Measurements from ENCODE around the gene SKA1.

The SKA1 gene, protein sequence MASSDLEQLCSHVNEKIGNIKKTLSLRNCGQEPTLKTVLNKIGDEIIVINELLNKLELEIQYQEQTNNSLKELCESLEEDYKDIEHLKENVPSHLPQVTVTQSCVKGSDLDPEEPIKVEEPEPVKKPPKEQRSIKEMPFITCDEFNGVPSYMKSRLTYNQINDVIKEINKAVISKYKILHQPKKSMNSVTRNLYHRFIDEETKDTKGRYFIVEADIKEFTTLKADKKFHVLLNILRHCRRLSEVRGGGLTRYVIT

DNA sequence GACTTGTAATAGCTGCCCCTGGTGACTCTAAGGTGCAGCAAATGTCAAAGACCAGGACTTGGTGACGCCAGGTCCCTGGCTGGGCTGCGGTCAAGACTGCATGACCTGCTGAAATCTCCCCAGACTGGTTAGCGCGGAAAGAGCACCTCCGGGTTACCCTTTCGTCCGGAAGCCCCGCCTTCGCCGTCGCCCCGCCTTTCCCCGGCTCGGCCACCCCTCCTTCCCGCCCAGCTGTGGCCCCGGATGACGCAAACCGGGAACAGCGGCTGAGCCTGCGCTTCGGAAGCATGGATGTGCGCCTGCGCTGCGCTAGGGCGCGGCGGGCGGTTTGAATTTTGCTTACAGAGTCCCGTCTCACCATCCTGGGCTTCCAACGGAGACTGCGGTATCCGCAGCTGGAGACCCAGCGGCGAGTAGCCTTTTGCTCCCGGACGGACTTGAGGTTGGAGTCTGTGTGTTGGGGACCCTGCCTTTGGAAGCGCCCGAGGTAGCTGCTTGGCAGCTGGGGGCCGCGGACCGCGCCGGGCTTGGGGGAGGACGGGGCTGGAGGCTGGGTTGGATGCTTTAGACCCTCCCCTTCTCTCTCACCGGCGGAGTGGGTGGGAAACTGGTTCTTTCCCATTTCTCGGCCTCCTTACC, at the start of gene SKA1:
SKA1 (plus strand) TSS at position 294 of the 639 bp plus-strand sequence. CDS start 785 bp downstream, outside the sequence.
- DNase-seq (ENCODE audit: low spot score): peak; percentile 98

GRCh38 chr18:50327983-50328382, 46.9 kb upstream of the SKA1 start:
- DNase-seq (ENCODE audit: low spot score): no peak

DNA sequence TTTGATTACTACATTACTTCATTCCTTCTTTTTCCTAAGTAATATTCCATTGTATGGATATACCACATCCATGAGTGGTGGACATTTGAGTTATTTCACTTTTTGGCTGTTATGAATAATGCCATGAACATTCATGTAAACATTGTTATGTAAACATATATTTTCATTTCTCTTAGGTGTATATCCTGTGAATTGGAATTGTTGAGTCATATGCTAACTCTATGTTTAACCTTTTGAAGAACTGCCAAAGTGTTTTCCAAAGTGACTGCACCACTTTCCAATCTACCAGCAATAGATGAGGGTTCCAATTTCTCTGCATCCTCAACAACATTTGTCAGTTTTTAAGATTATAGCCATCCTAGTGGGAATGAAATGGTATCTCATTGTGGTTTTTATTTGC, 44.7 kb upstream of the SKA1 start:
- no peak for DNase-seq (ENCODE audit: low spot score)

GRCh38 chr18:50331691-50332090, 43.2 kb upstream of the SKA1 start:
- no peak for DNase-seq (ENCODE audit: low spot score)

DNA sequence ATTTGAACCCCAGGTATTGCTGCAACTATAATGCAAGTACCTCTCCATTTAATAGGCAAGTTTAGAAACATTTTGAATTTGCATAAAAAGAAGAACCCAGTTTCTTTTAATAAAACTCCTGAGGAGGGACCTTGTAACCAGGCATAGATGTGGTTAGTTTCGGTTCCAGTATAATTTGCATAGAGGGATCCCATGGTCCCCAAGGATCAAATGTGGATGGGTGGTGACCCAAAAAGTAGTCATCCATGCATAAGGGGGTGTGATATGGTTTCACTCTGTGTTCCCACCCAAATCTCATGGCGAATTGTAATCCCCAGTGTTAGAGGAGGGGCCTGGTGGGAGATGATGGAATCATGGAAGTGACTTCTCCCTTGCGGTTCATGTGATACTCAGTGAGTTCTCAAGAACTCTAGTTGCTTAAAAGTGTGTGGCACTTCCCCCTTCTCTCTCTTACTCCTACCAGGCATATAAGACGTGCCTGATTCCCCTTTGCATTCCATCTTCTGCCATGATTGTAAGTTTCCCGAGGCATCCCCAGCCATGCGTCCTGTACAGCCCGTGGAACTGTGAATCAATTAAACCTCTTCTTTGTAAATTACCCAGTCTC, 40.2 kb upstream of the SKA1 start:
- DNase-seq (ENCODE audit: low spot score): no peak

GRCh38 chr18:50338122-50338521, 36.7 kb upstream of the SKA1 start:
- no peak for DNase-seq (ENCODE audit: low spot score)

GRCh38 chr18:50338715-50339114, 36.1 kb upstream of the SKA1 start:
- no peak for DNase-seq (ENCODE audit: low spot score)

- no peak for DNase-seq (ENCODE audit: low spot score)
Observed at GRCh38 chr18:50340078-50340477, 34.8 kb upstream of the SKA1 start.

- no peak for DNase-seq (ENCODE audit: low spot score)
Observed at GRCh38 chr18:50341443-50341842, 33.4 kb upstream of the SKA1 start.

DNA sequence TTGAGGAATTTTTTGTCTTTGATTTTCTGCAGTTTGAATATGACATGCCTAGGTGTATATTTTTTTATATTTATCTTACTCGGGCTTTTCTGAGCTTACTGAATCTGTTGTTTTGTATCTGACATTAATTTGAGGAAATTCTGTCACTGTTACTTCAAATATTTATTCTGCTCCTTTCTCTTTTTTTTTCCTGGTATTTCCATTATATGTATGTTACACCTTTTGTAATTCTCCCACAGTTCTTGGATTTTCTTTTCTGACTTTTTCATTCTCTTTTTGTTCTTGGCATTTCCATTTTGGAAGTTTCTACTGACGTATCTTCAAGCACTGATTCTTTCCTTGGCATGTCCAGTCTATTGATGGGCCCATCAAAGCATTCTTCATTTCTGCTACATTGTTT, 24.1 kb upstream of the SKA1 start:
- no peak for DNase-seq (ENCODE audit: low spot score)

GRCh38 chr18:50356036-50356945, 18.6 kb upstream of the SKA1 start:
- DNase-seq (ENCODE audit: low spot score): no peak

DNA sequence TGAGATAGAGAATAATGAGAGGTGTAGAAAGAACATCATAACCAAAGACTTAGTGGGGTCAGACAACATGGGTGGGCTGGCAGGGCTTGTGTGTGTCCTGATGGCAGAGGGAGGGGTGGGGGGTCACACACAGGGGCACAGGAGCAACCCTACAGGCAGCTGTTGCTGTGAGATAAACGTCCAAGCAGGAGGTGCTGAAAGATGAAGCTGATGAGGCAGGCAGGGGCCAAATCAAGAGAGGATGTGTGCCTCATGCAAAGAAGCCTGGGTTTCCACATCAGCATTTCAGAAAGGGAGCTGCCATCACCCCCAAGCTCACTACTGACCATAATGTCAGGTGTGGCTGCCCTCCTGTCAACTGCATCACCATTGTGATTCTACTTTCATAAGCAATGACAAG, 16.0 kb upstream of the SKA1 start:
- DNase-seq (ENCODE audit: low spot score): no peak

GRCh38 chr18:50359806-50360205, 15.0 kb upstream of the SKA1 start:
- DNase-seq (ENCODE audit: low spot score): no peak

GRCh38 chr18:50360611-50361010, 14.2 kb upstream of the SKA1 start:
- DNase-seq (ENCODE audit: low spot score): no peak

- no peak for DNase-seq (ENCODE audit: low spot score)
Observed at GRCh38 chr18:50369672-50370071, 5.2 kb upstream of the SKA1 start.

- no peak for DNase-seq (ENCODE audit: low spot score)
Observed at GRCh38 chr18:50372743-50373142, 2.1 kb upstream of the SKA1 start.

DNA sequence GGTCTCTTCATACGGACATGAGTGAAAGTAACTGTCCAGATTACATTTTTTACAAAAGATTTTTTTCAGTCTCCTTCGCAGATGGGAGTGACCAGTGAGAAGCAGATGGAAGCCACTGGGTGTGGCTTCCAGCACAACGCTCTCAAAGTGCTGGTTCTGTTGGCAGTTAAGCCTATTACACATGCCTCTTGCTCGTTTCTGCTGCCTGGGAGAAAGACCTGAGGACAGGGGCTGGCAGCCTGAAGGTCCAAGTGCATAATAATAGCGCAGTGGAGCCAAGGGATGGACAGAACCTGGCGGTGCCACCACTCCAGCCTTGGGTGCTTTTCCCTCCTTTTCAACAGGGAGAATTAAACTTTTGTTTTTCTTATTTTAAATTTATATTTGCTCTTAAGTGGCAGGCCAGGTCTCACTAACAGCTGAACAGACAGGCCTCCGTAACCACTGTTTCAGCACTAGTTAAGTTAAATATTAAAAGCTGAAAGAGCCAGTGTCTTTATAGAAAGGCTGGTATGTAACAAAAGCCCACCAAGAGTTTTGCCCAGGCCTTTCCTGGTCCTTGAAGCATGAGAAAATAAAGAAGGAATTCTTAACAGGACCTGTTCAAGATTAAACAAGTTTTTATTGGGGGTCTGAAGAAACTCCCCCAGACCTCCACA, 1.2 kb upstream of the SKA1 start:
- DNase-seq (ENCODE audit: low spot score): no peak

DNA sequence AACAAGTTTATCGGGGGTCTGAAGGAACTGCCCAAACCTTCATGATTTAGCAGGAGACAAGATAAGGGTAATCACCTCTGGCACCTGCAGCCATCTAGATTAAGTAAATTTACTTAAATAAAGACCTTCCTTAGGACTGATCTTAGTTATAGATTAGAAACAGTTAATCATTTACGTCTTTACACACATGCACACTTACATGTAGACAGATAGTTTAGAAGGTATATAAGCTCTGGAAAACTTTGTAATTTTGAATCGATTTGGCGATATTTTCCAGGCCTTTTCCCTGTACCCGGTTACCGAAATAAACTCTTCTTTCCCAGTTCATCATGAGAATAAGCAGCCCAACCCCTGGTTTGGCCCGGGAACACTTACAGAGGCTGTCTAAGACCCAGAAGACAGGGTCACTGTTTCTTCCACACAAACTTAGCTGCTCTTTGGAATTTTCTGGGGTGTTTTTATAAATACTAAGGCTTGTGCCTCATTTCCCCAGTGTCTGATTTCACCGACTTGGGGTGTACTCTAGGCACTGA, 560 bp upstream of the SKA1 start:
- no peak for DNase-seq (ENCODE audit: low spot score)

DNA sequence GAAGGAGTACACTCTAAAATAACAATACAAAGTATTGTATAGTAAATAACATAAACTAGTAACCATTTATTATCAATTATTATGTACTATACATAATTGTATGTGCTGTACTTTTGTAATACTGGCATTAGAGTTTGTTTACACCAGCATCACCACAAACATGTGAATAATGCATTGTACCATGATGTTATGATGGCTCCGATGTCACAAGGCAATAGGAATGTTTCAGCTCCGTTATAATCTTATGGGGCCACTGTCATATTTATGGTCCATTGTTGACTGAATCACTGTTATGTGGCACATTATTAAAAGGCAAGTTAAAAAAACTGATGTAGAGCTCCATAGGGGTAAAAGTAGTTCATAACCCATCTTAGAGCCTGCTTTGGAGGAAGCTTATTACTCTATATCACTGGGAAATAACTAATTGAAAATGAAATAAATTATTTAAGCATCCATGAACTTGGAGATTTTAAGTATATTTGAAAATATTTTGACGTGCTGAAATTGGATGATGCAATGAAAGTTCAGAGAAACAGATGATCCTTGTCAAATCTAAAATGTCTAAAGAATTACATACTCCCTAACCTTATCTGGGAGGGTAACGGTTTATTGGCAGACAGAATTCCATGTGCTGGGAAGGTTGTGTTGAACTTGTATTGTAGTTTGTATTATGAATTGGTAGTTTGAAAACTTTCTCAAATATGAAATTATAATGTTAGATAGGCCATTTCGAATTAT, 2.4 kb downstream of the SKA1 start:
- DNase-seq (ENCODE audit: low spot score): no peak

DNA sequence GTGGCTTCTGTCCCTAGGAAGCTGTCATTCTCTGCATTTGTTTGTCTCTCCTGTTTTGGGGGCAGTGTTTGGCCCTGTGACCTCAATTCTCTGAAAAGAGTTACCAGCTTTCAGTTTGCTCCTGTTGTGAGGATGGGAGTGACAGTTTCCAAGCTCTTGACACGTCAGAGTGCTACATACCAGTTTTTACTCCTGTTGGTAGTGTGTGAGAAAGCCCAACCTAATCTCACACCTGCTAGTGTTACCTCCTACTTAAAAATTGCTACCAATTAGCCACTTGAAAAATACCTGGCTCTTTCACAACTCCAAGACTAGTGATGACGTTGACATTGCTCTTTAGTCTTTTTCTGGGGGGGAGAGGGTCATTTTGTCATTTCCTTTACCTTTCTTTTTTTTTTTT, 14.1 kb downstream of the SKA1 start:
- no peak for DNase-seq (ENCODE audit: low spot score)

GRCh38 chr18:50393802-50394201, 19.0 kb downstream of the SKA1 start:
- DNase-seq (ENCODE audit: low spot score): no peak
